Measurements from ENCODE around the gene ILK.

DNA sequence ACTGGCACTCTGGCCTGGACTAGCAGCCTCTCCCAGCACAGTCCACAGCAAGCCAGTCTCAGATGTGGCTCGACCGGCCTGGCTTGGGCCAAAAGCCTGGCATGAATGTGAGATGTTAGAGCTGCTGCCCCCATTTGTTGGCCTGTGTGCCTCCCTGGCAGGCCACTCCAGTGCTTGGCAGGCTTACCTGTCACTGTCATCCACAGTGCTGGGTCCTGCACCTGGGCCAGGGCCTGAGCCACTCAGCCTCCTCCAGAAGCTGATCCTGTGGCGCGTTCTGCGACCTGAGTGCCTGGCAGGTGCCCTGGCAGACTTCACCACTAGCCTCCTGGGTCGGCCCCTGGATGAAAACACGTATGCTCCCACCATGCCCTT lies 36.2 kb upstream of the ILK start:
- TF ChIP-seq, protein P1, sequence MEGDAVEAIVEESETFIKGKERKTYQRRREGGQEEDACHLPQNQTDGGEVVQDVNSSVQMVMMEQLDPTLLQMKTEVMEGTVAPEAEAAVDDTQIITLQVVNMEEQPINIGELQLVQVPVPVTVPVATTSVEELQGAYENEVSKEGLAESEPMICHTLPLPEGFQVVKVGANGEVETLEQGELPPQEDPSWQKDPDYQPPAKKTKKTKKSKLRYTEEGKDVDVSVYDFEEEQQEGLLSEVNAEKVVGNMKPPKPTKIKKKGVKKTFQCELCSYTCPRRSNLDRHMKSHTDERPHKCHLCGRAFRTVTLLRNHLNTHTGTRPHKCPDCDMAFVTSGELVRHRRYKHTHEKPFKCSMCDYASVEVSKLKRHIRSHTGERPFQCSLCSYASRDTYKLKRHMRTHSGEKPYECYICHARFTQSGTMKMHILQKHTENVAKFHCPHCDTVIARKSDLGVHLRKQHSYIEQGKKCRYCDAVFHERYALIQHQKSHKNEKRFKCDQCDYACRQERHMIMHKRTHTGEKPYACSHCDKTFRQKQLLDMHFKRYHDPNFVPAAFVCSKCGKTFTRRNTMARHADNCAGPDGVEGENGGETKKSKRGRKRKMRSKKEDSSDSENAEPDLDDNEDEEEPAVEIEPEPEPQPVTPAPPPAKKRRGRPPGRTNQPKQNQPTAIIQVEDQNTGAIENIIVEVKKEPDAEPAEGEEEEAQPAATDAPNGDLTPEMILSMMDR (IDR thresholded peaks at IDR 0.05): no peak
- TF ChIP-seq EP300 (IDR thresholded peaks at IDR 0.05; ENCODE audit: low read depth) (no peak), POLR2A (IDR thresholded peaks at IDR 0.05) (no peak), POLR2AphosphoS5 (IDR thresholded peaks at IDR 0.05) (no peak)
